GM12874 (cell line): ENCODE measurements around the gene TSPAN5.

ENCODE experiments used
- TF ChIP-seq, protein P1 (sequence below): IDR thresholded peaks from 2 replicates; pipeline ENCODE4 v1.5.1; 2011; ENCODE audit warnings: low read depth, mild to moderate bottlenecking, control low read depth, low read length, moderate library complexity; ENCODE audit not compliant: insufficient read depth

Gene TSPAN5

GRCh38 chr4:98652996-98653395 is 5.4 kb downstream of the TSPAN5 start:
- TF ChIP-seq, protein P1, sequence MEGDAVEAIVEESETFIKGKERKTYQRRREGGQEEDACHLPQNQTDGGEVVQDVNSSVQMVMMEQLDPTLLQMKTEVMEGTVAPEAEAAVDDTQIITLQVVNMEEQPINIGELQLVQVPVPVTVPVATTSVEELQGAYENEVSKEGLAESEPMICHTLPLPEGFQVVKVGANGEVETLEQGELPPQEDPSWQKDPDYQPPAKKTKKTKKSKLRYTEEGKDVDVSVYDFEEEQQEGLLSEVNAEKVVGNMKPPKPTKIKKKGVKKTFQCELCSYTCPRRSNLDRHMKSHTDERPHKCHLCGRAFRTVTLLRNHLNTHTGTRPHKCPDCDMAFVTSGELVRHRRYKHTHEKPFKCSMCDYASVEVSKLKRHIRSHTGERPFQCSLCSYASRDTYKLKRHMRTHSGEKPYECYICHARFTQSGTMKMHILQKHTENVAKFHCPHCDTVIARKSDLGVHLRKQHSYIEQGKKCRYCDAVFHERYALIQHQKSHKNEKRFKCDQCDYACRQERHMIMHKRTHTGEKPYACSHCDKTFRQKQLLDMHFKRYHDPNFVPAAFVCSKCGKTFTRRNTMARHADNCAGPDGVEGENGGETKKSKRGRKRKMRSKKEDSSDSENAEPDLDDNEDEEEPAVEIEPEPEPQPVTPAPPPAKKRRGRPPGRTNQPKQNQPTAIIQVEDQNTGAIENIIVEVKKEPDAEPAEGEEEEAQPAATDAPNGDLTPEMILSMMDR: no peak

- TF ChIP-seq, protein P1: no peak
These were observed 9.8 kb downstream of the TSPAN5 start for GRCh38 chr4:98648602-98649001.

DNA sequence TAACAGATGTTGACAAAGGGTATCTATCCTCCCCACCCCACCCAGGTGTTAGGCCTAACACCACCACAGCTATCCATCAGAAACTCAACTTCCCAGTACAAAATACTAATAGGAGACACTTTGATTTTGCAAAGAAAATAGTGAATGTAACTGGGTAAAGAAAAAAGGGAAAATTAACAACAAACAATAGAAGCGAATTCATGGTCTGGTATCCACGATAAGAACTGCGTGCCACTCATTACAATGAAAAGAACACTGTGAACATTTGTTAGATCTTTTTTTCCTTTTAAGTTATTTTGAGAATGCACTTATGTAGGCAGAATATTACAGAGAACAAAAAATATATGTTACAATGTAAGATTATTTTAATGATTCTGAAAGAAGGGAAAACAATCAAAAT is 12.0 kb downstream of the TSPAN5 start:
- TF ChIP-seq, protein P1: no peak

GRCh38 chr4:98645527-98645926 is 12.9 kb downstream of the TSPAN5 start:
- TF ChIP-seq, protein P1: no peak

- TF ChIP-seq, protein P1: no peak
These were observed 14.7 kb downstream of the TSPAN5 start for GRCh38 chr4:98643755-98644154.

GRCh38 chr4:98642991-98643426 is 15.4 kb downstream of the TSPAN5 start:
- TF ChIP-seq, protein P1: no peak

DNA sequence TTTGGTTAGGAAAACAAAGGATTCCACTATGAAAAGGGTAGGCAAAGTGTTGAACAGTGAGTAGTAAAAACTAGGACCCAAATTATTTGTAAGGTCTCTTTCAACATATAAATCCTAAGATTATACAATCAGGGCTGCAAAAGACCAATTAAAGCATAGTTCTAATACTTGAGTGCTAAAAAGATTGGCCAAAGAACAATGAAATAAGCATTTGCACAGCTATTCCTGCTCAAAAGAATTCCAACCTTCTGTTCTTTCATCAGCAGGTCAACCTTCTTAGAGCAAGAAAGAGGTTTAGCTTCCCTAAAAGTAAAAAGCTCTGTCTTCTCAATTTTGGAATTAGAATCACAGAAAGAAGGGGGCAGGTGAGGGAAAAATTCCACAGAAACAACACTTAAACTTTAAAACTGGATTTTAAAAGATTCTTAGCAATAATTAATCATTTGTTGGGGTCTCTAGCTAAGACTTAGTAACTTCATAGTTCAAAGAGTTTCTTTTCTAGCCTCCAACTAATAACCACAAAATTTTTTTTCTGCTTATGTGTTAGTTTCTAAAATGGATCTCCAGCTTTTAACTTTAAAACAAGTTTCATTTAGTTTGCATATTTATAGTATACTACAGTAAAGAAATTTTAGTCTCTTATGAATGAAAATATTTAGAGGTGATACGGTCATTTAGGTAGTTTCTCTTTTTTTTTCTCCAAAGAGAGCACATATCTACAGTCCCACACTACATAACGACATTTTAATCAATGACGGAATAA is 16.3 kb downstream of the TSPAN5 start:
- TF ChIP-seq, protein P1: no peak

DNA sequence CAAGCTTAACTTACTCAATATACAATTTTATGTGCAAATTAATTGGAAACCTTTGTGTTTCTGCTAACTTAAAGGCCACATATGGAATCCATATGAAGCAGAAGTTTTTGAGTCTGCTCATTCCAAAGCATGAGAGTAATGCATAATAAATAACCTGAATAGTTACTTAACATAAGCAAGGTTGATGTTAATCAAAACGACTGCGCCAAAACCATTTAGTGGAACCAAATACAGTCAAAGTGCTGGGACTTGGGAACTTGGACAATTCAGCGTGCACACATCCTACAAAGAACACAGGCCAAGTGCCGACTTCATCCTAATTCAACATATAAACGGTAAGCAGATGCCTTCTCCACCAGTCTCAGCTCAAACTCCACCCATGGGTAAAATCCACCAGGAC is 17.0 kb downstream of the TSPAN5 start:
- TF ChIP-seq, protein P1: no peak
